PC-9 (cell line): Measurements from ENCODE around the gene PRMT1. TPM values are rescaled to one million over a fixed set of nuclear protein-coding genes. Genes with fewer than 3 reads are reported as not detected.

Experiments used
- BruUV-seq: library from RNA; stranded (reverse); fragments of 400-500 nt; replicated peaks from 2 replicates; lab custom pipeline; 2021; lab: Mats Ljungman, UMichigan
- CTCF ChIA-PET: fragments of 300-600 bp; sonication (Branson Sonifier 250); formaldehyde crosslinking; loops from one replicate; lab custom pipeline; 2022; ENCODE audit warnings: antibody characterized with exemption; lab: Charles Lee
- POLR2A ChIA-PET: fragments of 300-600 bp; sonication (Branson Sonifier 250); formaldehyde crosslinking; loops from one replicate; lab custom pipeline; 2022; ENCODE audit warnings: antibody characterized with exemption; ENCODE audit not compliant: unreplicated experiment; lab: Charles Lee
- DNase-seq, 2 experiments: peaks; one replicate each; pipeline versions ENCODE4 v3.0.0 to v3.0.0-alpha.2; 2015 to 2022; ENCODE audit warnings: mixed read lengths in 1 of 2
- H2AFZ ChIP-seq: fragments of 200-600 bp; sonication (generic); 2 replicates; pipeline ENCODE4 v1.8.1; 2017; ENCODE audit warnings: antibody characterized with exemption
- H3F3A ChIP-seq: fragments of 200-600 bp; sonication (generic); 2 replicates; pipeline ENCODE4 v1.8.1; 2017; ENCODE audit warnings: antibody characterized with exemption, mild to moderate bottlenecking, low read depth; ENCODE audit not compliant: insufficient read depth
- H3K27ac ChIP-seq: fragments of 200-600 bp; sonication (generic); 2 replicates; pipeline ENCODE4 v1.6.1; 2016; ENCODE audit warnings: mixed run types
- H3K27me3 ChIP-seq: fragments of 200-600 bp; sonication (generic); 2 replicates; pipeline ENCODE4 v1.6.1; 2016; ENCODE audit warnings: low read depth, mixed run types; ENCODE audit not compliant: insufficient read depth
- H3K36me3 ChIP-seq: fragments of 200-600 bp; sonication (generic); 2 replicates; pipeline ENCODE4 v1.6.1; 2016; ENCODE audit warnings: low read depth, mixed run types
- H3K4me1 ChIP-seq: fragments of 200-600 bp; sonication (generic); replicated peaks from 2 replicates; pipeline ENCODE4 v1.6.1; 2016; ENCODE audit warnings: mixed run types; ENCODE audit not compliant: insufficient read depth
- H3K4me2 ChIP-seq: fragments of 200-600 bp; sonication (generic); 2 replicates; pipeline ENCODE4 v1.6.1; 2017; ENCODE audit warnings: mixed run types
- H3K4me3 ChIP-seq: fragments of 200-600 bp; sonication (generic); 2 replicates; pipeline ENCODE4 v1.6.1; 2016; ENCODE audit warnings: mixed run types
- H3K79me2 ChIP-seq: fragments of 200-600 bp; sonication (generic); 2 replicates; pipeline ENCODE4 v1.6.1; 2017; ENCODE audit warnings: low read depth, mixed run types
- H3K9me2 ChIP-seq: fragments of 200-600 bp; sonication (generic); 2 replicates; pipeline ENCODE4 v1.8.1; 2017; ENCODE audit warnings: mild to moderate bottlenecking; ENCODE audit not compliant: insufficient read depth
- H3K9me3 ChIP-seq: fragments of 200-600 bp; sonication (generic); 2 replicates; pipeline ENCODE4 v1.8.1; 2016; ENCODE audit warnings: low read depth; ENCODE audit not compliant: insufficient read depth
- H4K20me1 ChIP-seq: fragments of 200-600 bp; sonication (generic); 2 replicates; pipeline ENCODE4 v1.8.1; 2017; ENCODE audit not compliant: insufficient read depth
- EZH2 ChIP-seq: fragments of 200-600 bp; sonication (generic); IDR thresholded peaks from 2 replicates; pipeline ENCODE4 v1.8.0; 2017; ENCODE audit warnings: antibody characterized with exemption, low read depth
- intact Hi-C: fragments of 100-400 bp; cut with micrococcal nuclease; formaldehyde crosslinking; loops from one replicate; pipeline ENCODE4 v1.10.0; 2022; ENCODE audit not compliant: unreplicated experiment
- total RNA-seq: library from RNA; stranded (reverse); gene quantifications from 2 replicates; pipeline ENCODE4 v1.2.3, GENCODE V29; 2021
- TF ChIP-seq, protein P1 (sequence below): fragments of 200-600 bp; sonication (generic); conservative IDR thresholded peaks from 2 replicates; pipeline ENCODE4 v1.6.1; 2017; ENCODE audit warnings: mixed run types, antibody characterized with exemption, mild to moderate bottlenecking, moderate library complexity

PRMT1 gene
- total RNA-seq, 1 experiment from 2014 or later, result 261 TPM

DNA sequence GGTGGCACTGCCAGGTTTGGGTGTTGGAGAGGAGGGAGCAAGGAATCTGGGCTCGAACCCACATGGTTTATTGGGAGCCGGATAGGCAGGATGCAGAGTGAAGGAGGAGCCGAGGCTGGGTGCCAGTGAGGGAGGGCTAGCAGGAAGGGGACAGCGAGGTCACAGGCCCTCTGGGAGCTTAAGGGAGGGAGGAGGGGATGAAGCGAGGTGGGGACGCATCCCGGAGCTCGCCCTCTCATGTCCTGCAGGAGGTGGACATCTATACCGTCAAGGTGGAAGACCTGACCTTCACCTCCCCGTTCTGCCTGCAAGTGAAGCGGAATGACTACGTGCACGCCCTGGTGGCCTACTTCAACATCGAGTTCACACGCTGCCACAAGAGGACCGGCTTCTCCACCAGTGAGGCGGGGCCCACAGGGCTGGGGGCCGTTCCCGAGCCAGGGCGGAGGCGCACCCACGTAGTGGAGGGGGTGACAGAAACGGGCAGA lies 8.8 kb downstream of the PRMT1 start:
- H4K20me1 ChIP-seq, result peaks cover 91% of the 10 kb centered on the region
- H3K9me2 ChIP-seq, result no peaks in the 10 kb centered on the region
- H3K27ac ChIP-seq, result no peak overlapping the region
- no peaks in the 10 kb centered on the region for H3K9me3 ChIP-seq
- no peaks in the 10 kb centered on the region for H3K4me1 ChIP-seq
- BruUV-seq, result no TSS peak
- no peak for TF ChIP-seq EZH2
- TF ChIP-seq, protein P1, sequence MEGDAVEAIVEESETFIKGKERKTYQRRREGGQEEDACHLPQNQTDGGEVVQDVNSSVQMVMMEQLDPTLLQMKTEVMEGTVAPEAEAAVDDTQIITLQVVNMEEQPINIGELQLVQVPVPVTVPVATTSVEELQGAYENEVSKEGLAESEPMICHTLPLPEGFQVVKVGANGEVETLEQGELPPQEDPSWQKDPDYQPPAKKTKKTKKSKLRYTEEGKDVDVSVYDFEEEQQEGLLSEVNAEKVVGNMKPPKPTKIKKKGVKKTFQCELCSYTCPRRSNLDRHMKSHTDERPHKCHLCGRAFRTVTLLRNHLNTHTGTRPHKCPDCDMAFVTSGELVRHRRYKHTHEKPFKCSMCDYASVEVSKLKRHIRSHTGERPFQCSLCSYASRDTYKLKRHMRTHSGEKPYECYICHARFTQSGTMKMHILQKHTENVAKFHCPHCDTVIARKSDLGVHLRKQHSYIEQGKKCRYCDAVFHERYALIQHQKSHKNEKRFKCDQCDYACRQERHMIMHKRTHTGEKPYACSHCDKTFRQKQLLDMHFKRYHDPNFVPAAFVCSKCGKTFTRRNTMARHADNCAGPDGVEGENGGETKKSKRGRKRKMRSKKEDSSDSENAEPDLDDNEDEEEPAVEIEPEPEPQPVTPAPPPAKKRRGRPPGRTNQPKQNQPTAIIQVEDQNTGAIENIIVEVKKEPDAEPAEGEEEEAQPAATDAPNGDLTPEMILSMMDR, result no peak
- no peaks in the 10 kb centered on the region for H3K27me3 ChIP-seq
- ChIA-PET POLR2A (no interaction called here), CTCF (interaction anchor here (0.6 to 0.7 kb wide), 2 partner anchors 146 to 234 kb away, joined by 3 to 4 read pairs; no protein-coding TSS in a partner anchor)
- H3K4me2 ChIP-seq, result no peak overlapping the region
- peaks cover 38% of the 10 kb centered on the region for H3K79me2 ChIP-seq
- intact Hi-C loops, result no loop called here
- H3F3A ChIP-seq, result peaks cover 75% of the 10 kb centered on the region; the same call in 1 of the 2 replicates
- H3K36me3 ChIP-seq, result peaks cover 39% of the 10 kb centered on the region
- no peak overlapping the region for H2AFZ ChIP-seq
- no peak for DNase-seq
- H3K4me3 ChIP-seq, result no peak overlapping the region

DNA sequence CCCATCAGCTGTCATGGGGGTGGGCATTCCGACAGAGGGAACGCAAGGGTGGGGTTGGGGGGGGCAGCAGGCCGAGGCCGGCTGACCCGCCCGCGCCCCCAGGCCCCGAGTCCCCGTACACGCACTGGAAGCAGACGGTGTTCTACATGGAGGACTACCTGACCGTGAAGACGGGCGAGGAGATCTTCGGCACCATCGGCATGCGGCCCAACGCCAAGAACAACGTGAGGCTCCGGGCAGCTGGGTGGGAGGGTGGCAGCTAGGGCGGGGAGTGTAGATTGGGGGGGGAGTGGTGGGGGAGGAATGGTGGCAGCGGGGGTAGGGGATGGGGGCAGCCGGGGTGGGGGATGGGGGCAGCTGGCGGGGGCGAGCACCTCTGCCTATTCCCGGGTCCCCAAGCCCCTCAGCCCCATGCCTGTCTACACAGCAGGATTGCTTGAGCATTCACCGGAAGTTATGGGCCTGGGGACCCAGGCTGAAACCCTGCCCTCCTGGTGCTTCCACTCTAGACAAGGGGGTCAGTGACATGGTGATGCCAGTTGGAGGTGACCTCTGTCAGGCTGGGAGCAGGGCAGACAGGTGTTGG lies 9.5 kb downstream of the PRMT1 start:
- Histone ChIP-seq H3K4me1 (no peaks in the 10 kb centered on the region), H3K36me3 (peaks cover 34% of the 10 kb centered on the region), H3K27ac (no peak overlapping the region), H3K79me2 (peaks cover 32% of the 10 kb centered on the region), H3K27me3 (no peaks in the 10 kb centered on the region), H3K9me3 (no peaks in the 10 kb centered on the region), H2AFZ (no peak overlapping the region), H4K20me1 (peaks cover 84% of the 10 kb centered on the region), H3K4me2 (no peak overlapping the region), H3K4me3 (no peak overlapping the region), H3K9me2 (no peaks in the 10 kb centered on the region), H3F3A (peaks cover 70% of the 10 kb centered on the region; the same call in 1 of the 2 replicates)
- CTCF ChIA-PET, result no interaction called here
- no peak for TF ChIP-seq EZH2
- TF ChIP-seq, protein P1, result no peak
- no TSS peak for BruUV-seq
- POLR2A ChIA-PET, result no interaction called here
- intact Hi-C loops, result no loop called here
- DNase-seq, result no peak

DNA sequence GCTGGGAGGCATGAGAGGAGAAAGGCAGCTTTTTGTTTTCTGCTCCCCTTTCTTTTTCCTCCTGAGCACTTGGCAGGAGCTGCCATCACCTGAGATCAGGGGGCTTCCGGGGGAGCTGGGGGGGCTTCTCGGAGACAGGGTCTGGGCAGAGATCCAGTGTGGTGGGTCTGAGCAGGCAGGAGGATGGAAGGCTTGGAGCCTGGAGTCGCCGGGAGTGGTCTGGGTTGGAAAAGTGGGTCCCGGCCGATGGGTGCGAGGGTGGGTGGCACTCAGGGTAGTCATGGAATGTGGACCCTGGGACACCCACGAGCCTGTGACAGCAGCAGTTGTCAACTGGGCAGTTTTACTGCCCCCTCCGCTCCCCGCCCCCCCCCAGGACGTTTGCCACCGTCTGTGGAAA lies 10.1 kb downstream of the PRMT1 start:
- peaks cover 79% of the 10 kb centered on the region for H4K20me1 ChIP-seq
- TF ChIP-seq, protein P1, result no peak
- no peak for TF ChIP-seq EZH2
- DNase-seq, result no peak
- H3K79me2 ChIP-seq, result peaks cover 27% of the 10 kb centered on the region
- CTCF ChIA-PET, result no interaction called here
- no peak overlapping the region for H3K27ac ChIP-seq
- H3F3A ChIP-seq, result peaks cover 65% of the 10 kb centered on the region; the same call in 1 of the 2 replicates
- POLR2A ChIA-PET, result no interaction called here
- H3K4me1 ChIP-seq, result no peaks in the 10 kb centered on the region
- no peak overlapping the region for H3K4me3 ChIP-seq
- H3K36me3 ChIP-seq, result peaks cover 30% of the 10 kb centered on the region
- H3K9me2 ChIP-seq, result no peaks in the 10 kb centered on the region
- H3K9me3 ChIP-seq, result no peaks in the 10 kb centered on the region
- no TSS peak for BruUV-seq
- no peak overlapping the region for H2AFZ ChIP-seq
- no peaks in the 10 kb centered on the region for H3K27me3 ChIP-seq
- H3K4me2 ChIP-seq, result no peak overlapping the region
- intact Hi-C loops, result no loop called here
